Measurements from ENCODE around the gene PHF21A.
A peak's percentile ranks its signal among the peaks of the same experiment; 100 is the strongest.
"Not testable (repeated sequence)": the region's sequence is repeated elsewhere in the genome, so short reads cannot be mapped to it uniquely, and the experiment has no call there.

The PHF21A gene

DNA sequence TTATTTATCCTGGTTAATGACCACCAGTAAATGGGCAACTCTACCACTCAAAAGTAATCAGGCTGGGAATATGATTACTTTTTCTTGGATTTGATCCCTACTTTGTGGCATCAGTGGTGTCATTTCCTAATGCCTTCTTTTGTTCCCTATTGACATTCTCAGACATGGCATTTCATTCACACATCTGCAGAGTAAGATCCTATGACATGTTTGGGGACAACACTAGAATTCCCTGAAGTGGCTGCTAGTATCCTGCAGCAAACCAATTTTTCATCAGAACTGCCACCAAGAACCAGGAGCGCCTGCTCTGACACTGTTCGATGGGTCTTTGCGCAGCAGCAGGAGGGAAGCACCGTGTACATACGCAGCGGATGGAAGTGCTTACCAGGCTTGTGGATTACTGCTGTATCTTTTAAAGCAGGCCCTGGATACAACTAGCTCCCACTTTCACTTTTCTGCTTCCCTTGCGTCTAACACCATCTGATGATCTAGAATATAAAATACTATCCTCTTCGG is 101.1 kb downstream of the PHF21A start:
- no peak for DNase-seq

DNA sequence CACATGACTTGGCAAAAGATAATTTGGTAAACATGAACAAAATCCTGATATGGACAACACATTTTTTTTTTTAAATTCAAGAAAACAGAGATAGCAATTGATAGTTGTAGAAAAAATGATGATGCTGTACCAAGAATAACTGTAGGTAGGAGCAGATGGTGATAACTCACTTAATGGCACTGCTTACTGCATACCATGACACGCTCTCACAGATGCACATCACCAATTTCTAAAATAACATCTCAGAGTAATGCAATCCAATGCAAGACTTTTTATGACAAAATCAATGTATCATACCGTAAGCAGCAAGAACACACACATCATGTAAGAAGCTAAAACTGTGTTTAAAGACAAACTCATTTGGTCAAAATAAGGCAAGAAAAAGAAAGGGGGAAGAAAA is 102.6 kb downstream of the PHF21A start:
- no peak for DNase-seq

DNA sequence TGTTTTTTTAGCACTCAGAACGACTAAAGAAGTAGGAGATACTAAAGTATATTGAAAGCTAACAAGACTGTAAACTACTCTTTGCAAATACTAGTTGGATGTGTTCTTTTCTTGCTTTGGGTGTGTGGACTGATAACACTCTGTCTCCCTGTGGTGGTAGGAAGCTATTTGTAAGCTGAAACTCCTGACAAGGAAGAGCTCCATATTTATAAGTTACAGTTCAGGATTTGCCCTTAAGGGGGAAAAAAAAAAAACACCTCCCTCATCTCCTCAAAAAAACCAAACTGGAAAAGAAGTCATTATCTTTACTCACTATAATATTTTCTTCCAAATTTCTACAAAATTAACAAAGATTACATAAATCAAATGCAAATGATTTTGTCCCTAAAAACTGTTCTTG is 103.9 kb downstream of the PHF21A start:
- no peak for DNase-seq

- DNase-seq, result no peak
Observed at GRCh38 chr11:46015941-46016340, 105.3 kb downstream of the PHF21A start.

- not testable (repeated sequence) for DNase-seq
Observed at GRCh38 chr11:46014168-46014567, 107.1 kb downstream of the PHF21A start.

DNA sequence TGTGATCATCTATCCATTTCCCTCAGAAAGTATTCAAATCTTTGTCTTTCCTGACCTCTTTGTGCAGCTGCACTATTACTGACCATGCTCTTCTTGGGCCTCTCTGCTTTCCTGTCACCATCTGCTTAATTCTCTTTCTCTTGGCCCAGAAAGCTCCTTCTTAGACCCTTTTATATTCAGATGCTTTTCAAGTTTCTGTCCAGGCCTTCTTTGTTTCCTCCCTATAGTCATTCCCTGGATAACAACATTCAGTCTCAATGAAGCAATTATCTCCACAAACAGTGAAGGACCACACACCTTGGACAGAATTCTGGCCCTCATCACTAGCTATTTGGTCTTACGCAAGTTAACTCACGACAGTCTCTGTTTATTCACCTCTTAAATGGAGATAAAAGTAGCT is 109.1 kb downstream of the PHF21A start:
- DNase-seq, result no peak

- DNase-seq, result no peak
Observed at GRCh38 chr11:46010100-46010499, 111.2 kb downstream of the PHF21A start.

DNA sequence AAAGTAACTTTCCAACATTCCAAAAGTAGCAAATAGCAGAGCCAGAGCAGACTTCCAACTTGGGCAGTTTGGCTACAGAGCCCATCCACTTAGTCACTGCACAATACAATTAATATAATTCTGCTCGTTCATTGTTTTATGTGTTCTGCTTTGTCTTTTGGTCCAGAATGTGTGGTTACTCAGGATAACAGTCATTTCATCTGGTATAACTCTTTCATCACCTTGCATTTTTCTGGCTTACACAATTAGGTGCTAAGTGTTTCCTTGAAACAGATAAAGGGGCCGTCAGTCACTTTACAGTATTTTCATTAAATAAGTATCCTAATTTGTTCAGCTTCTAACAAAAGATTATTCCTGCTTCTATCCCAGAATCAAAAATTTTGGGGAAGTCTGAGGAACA is 111.6 kb downstream of the PHF21A start:
- DNase-seq, result no peak

- DNase-seq, result peak; percentile 79
Observed at GRCh38 chr11:46006418-46007070, 114.7 kb downstream of the PHF21A start.

- peak; percentile 83 for DNase-seq
Observed at GRCh38 chr11:46003572-46003971, 117.7 kb downstream of the PHF21A start.

DNA sequence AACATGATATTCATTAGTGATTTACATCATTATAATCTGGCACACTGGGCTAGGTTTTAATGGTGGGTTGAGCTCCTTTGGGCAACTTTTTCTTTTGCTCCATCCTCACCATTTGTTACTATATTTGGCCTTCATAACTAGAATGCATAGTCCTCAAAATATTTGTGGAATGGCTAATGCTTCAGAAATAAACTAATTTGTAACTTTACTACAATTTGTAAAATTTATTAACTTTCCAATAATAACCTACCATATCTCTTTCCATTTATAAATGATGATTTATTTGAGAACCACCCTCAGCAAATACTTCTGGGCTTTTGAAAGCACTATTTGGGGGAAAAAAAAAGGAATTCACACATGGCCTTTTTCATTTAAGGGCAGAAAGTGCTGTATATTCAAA is 119.1 kb downstream of the PHF21A start:
- no peak for DNase-seq

DNA sequence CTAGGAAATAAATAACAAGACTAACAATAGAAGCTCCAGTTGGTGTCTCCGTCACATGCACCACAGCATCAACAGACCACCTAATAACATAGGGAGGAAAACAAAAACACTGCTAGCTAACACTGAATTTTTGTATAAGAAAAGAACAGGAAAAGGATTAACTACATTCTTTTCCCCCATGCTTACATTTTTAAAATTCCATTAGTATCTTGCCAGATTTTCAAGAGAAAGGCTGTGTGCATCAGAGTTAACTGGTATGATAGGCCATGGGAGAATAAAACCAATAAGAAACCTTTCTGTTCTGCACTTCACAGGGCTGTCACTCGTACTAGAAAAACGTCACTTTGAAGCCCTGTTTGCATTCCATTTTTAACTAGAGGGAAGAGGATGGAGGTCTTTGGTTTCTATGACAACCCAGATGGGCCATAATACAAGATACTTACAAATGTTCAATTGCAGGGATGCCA is 119.8 kb downstream of the PHF21A start:
- DNase-seq, result no peak

GRCh38 chr11:45997599-45997998 is 123.7 kb downstream of the PHF21A start:
- no peak for DNase-seq

DNA sequence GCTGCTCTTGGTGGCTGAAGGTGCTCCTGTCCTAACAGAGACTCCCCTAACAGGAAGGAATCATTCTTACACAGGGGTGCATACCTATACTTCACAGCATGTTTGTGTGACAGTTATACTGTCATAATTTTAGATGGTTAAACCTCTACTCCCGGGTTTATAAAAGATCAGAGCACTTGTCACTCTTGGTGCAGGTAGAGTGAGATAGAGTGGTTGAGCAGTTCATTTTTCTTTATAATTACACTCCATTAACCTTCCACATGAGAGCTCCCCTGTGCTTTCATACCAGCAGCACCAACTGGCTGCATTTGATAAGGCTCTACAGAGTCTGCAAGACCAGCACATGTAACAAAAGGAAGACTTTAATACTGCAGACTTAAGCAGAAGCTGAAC is 125.9 kb downstream of the PHF21A start:
- DNase-seq, result no peak

GRCh38 chr11:45994371-45995341 is 126.6 kb downstream of the PHF21A start:
- no peak for DNase-seq

DNA sequence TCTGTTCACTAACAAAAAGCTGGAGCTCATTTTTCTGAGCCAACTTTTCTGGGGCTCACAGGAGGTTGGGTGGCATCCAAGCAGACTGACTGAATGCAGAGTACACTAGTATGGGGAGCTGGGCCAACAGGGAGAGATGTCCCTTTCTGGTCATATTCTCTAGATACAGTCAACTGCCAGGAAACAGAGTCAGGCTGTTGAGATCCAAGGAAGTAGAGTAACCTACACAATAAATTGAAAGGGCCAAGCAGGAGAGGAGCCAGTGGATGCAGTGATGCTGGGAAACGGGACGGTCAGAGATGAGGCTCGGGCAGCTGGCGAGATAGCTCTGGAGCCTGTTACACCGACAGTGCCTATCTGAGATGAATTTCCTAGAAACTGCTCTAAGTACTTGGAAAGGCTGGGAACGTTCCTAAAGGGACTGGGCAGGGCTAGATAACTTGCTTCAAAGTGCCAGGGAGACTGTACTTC is 127.7 kb downstream of the PHF21A start:
- DNase-seq, result no peak

- DNase-seq, result no peak
Observed at GRCh38 chr11:45988921-45989320, 132.3 kb downstream of the PHF21A start.

- DNase-seq, result no peak
Observed at GRCh38 chr11:45985212-45985611, 136.0 kb downstream of the PHF21A start.

DNA sequence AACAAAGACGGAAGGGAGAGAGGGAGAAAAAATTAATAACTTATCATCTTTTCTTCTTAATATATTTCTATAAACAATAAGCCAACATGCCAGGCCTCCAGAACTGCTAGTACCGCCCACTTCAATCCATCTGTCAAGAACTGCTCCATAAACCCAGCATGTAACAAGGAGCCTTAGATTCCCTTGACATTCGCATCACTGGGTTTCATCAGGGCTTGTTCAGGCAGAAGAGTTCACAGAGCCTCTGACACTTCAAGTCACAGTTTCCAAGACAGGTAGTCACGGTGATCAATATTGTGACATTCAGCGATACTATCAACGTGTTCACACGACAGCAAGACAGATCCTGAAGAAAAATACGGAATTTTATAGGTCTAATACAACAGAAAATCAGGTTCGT is 137.1 kb downstream of the PHF21A start:
- DNase-seq, result no peak

DNA sequence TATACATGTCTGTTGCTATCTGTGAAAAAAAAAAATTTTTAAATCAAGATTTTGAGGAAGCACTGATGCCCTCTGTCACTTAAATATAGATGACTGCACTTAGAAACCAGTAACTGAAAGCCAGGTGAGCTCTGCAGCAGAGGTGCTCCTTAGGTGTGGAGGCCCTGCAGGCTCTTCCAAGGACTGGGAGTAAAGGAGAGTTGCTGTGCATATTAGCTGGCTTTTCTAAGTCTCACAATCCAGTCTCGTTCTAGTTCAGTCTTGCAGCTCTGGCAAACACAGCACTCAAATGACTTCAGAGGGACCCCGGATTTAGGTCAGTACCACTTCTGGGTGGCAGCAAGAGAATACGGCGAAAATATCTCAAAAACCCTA is 137.8 kb downstream of the PHF21A start:
- no peak for DNase-seq

DNA sequence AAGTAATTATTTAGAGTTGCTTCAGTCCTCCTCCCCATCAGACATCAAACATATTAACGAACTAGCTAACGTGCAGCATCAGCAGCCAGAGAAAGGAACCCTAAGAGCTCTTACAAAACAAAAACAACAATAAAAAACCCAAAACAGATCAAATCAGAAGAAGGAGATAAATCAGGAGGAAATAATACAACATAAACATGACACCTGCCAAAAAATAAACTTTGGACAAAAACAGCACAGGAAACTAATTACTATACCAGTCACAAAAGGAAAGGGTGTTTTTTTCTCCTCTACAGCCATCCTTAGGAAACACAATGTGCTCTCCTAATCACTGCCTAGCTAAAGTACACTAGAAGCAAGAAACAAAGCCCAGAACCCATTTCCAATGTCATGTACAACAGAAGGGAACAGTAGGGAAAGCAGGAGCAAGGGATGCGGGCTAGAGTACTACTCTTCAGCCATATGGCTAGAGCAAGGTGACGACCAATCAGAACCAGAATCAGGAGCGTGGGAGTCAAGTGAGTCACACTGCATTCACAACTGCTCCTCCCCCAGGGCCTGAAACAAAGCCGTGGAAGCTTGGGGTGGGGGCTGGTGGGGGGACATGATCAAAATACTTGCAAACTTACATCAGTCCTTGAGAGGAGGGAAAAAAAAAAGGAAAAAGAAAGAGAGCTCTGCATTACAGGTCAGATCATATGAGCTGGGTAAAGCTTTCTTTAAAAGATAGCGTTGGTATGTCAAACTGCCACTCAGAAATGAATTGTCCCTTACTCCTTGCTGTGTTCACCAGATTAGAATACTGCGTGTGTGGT is 138.4 kb downstream of the PHF21A start:
- DNase-seq, result no peak

- not testable (repeated sequence) for DNase-seq
Observed at GRCh38 chr11:45981826-45982225, 139.4 kb downstream of the PHF21A start.

DNA sequence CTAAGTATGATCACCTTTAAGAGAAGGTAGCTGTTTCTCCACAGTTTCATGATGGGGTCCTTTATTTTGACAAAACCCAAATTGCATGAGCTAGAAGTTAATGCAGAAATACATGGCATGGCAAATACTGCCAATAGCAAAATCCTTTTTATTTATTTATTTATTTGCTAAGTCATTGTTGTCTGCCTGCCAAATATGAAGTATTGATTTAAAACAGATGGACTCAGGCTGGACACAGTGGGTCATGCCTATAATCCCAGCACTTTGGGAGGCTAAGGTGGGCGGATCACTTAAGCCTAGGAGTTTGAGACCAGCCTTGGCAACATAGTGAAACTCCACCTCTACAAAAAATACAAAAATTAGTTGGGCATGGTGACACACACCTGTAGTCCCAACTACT is 146.4 kb downstream of the PHF21A start:
- DNase-seq, result no peak

All from NCI-H1092 treated with DMSO at 0.1 percent for 48 hours (cell line).